ENCODE results near the gene IGSF3. TPM values are rescaled to one million over a fixed set of nuclear protein-coding genes. Genes with fewer than 3 reads are reported as not detected.
"Not testable (repeated sequence)": the region's sequence is repeated elsewhere in the genome, so short reads cannot be mapped to it uniquely, and the experiment has no call there.

The IGSF3 gene
- total RNA-seq, 1 donor from 2014 or later, result 84.4 TPM

DNA sequence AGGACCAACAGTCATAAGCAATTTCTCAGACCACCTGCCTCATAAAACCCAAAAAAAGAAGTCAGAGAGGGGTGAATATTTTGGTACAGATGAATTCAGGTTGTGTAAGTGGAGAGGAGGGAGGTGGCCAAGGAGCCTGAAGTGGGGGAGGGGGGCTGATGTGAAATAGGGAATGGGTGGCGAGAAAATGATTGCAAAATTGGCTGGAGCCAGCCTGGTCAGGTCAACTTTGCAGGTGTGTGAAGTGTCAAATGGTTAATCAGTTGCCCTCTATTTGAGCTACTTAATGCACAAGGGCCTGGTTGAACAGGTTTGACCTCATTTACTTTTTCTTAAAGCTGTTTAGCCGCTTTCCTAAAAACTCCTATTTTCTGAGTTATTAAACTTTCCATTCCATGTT lies 38.1 kb downstream of the IGSF3 start:
- DNase-seq (ENCODE audit: low read depth), result not testable (repeated sequence)

GRCh38 chr1:116628448-116628847 lies 39.1 kb downstream of the IGSF3 start:
- DNase-seq (ENCODE audit: low read depth), result no peak

GRCh38 chr1:116627357-116627756 lies 40.2 kb downstream of the IGSF3 start:
- DNase-seq (ENCODE audit: low read depth), result peak; percentile 51

- peak; percentile 72 for DNase-seq (ENCODE audit: low read depth)
Observed at GRCh38 chr1:116626915-116627314, 40.6 kb downstream of the IGSF3 start.

DNA sequence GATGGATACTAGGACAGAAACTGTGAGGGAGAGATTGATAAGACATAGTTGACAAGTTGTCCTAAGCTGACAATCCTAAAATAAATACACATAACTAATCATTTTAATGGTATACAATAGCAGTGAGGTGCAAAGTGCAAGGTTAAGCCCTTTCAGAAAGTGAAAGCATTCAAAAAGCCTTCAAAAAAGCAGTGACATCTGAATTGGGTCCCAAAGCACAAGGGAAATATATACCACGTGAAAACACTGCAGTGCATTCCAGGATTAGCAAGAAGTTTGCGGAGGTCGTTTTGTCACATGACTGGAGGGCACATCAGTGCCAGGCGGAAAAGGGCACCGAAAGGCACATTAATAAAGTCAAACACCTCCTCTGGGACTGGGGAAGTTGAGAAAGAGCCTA lies 42.4 kb downstream of the IGSF3 start:
- DNase-seq (ENCODE audit: low read depth), result not testable (repeated sequence)

DNA sequence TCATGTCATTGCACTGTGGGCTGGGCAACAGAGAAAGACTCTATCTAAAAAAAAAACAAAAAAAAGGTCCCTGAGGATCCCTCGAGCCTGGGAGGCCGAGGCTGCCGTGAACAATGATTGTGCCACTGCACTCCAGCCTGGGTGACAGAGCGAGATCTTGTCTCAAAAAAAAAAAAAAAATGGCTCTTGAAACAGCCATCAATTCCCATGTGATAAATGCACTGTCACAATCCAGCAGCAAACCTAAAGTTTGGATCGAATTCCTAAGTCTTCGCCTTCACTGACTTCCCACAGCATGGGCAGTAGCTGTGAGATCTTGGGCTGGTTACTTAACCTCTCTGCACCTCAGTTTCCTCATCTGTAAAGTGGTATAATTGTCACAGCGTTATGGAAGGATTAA lies 43.5 kb downstream of the IGSF3 start:
- no peak for DNase-seq (ENCODE audit: low read depth)

DNA sequence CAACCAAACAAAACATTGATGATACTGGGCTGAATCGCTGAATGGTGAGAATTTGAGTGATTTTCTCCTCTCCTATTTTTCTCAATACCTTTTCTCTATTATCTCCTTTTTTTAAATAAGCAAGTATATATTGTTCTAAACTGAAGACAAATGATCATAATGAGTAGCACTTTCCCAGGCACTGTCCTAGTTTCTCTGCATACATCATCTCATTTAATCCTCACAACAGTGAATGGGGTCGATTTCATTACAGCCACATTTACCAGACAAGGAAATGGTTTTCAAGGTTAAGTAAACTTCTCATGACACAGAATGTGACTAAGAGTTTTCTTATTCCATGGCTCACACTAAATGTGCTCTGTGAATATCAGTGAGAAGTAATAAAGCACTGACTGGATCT lies 45.0 kb downstream of the IGSF3 start:
- peak; percentile 28 for DNase-seq (ENCODE audit: low read depth)

DNA sequence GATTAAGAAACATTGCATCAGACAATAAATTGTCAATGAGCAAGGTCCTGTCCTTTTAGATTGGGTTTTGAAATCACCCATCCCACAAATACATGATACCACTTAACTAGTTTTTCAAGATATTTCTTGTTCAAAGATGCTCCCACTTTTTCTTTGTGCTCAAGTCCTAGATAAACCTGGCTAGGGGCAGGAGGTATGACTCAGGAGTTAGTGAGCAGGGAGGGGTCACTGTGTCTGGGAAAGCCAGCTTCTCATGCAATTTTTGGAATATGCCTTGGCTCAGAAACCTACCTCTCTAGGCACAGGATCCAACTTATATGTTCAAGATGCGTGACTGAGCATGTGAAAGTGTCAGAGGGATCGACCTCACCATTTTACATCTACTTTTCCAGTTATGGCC lies 45.8 kb downstream of the IGSF3 start:
- DNase-seq (ENCODE audit: low read depth), result peak; percentile 25

DNA sequence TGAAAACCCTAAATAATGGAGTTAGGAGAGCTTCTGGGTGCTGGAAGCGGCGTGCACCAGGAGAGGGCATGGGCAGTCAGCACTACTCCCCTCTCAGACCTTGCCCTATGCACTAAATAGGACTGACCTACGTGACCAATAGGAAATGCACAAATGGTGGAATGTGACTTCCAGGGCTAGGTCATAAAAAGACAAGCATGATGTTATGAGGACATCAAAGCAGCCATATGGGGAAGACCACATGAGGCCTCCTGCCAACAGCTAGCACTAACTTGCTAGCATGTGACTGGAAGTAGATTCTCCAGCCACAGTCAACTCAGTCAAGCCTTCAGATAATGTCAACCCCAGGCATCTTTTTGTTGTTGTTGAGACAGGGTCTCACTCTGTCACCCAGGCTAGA lies 47.1 kb downstream of the IGSF3 start:
- not testable (repeated sequence) for DNase-seq (ENCODE audit: low read depth)

DNA sequence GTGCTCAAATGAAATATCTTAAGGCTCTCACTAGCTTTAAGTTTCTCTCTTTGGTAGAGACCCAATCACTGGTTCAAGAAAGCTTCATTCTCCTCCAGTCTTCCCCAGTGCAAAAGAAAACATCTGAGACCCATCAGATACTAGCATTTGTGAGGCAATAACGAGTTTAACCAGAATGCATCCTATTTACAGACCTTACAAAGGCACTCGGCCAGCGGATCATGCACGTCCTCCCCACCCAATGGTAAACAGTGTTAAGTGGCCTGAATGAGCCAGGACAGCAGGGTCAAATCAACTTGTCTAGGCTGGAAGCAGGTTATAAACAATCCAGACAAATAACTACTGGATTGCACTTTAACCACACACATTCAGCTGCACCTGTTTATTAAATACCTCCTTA lies 48.4 kb downstream of the IGSF3 start:
- peak; percentile 17 for DNase-seq (ENCODE audit: low read depth)

GRCh38 chr1:116617808-116618207 lies 49.7 kb downstream of the IGSF3 start:
- DNase-seq (ENCODE audit: low read depth), result not testable (repeated sequence)

DNA sequence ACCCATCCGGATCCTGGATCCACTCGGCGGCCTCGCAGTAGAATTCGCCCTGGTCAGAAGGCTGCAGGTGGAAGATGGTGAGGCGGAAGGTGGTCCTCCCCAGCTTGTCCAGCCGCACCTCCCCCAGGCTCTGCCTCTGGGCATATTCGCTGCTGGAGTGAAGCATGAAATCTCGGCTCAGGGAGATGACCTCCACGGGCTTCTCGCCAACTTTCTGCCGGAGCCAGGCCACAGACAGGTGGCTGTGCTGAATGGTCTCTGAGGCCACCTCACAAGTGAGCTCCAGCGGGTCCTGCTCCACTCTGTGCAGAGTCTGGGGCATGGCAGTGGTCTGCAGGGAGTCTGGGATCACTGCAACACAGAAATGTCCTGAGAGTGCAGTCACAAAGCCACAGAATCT lies 53.7 kb downstream of the IGSF3 start:
- not testable (repeated sequence) for DNase-seq (ENCODE audit: low read depth)

DNA sequence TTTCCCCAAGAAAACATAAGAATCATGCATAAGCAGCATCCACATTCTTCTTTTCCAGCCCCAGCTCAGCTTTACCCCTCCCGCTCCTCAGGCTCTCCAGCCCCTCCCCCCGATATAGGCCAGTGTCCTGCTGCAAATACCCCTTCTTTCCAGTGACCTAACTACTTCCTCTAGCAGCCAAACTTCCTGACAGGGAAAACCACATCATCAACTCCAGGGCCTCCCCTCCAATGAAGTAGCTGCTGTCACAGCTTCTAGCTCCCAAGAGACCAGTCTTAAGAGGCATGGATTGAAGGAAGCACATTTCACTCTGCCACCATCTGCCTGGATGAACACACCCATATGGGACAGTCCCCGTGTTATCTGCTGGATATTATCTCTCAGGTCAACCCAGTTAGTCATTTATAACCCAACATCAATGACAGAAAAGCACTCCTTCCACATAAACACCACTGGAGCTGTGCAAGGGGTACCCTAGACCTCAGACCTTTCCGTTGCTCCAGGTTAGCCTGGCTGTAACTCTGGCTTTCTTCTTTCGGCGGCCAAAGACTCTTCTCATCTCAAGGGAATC lies 57.6 kb downstream of the IGSF3 start:
- not testable (repeated sequence) for DNase-seq (ENCODE audit: low read depth)

- not testable (repeated sequence) for DNase-seq (ENCODE audit: low read depth)
Observed at GRCh38 chr1:116608841-116609240, 58.7 kb downstream of the IGSF3 start.

DNA sequence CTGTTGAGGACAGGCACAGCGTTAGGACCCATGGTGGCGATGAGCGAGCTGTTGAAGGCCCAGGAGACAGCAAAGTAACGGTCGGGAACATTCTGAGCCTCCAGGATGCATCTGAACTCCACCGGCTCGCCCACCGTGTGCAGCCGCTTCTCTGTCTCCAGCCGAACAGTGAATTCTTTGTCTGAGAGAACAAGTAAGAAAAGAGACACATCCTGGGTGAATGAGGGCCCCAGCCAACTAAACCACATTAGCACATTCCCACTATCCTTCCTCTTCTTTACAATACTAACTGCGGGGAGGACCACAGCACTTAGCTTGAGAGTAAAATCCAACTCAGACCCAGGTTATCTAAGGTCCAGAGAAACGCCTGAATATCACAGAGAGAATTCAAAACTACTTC lies 59.4 kb downstream of the IGSF3 start:
- DNase-seq (ENCODE audit: low read depth), result not testable (repeated sequence)

DNA sequence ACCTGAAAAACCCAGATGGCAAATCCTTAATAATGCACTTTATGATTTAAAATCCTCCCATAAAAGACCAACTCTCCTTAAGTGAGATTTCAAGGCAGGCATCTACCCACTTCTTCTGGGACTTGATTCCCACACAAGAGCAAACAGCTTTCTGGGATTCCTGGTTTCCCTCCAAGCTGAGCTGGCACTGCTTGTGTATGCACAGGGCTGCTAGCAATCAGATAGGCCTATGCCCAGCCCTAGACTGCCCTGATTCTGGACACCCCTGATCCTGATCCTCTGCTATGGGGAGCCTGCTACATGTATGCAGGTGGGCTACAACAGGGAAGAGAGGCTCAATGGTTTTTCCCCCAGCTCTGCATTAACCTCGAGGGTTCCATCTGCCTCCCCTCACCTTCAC lies 60.1 kb downstream of the IGSF3 start:
- DNase-seq (ENCODE audit: low read depth), result not testable (repeated sequence)

GRCh38 chr1:116606067-116606466 lies 61.5 kb downstream of the IGSF3 start:
- DNase-seq (ENCODE audit: low read depth), result not testable (repeated sequence)

DNA sequence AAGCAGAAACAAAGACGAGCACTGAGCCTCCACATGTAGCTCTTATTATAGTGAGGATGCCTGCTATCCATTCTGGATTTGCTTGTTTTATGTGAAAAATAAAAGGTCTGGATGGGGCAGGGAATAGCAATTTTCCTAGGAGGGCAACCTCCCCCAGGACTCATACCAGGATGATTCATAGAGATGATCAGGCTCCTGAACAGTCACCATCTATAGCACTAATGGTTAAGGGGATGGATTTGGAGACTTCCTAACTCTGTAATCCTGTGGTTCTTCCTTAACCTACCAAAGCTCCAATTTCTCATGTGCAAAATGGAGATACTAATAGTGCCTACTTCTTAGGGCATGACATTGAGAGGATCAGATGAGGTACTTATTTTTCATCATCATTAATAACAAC lies 62.2 kb downstream of the IGSF3 start:
- no peak for DNase-seq (ENCODE audit: low read depth)

GRCh38 chr1:116604408-116604807 lies 63.1 kb downstream of the IGSF3 start:
- DNase-seq (ENCODE audit: low read depth), result not testable (repeated sequence)

DNA sequence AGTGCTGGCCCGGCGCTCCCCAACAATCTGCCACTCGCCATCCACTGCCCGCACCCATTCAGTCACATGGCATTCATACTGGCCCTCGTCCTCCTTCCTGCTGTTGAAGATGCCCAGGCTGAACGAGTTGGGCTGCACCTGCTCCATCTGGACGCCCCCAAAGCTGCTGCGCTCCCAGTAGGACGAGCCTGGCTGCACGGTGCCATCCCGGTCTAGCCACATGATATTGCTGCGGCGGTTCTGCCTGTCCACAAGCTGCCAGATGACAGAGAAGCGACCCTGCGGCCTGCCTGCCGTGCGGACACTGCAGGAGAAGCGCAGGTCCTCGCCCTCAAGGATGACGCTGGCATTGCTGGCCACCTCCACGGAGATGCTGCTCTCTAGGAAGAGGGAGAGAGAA lies 63.9 kb downstream of the IGSF3 start:
- not testable (repeated sequence) for DNase-seq (ENCODE audit: low read depth)

- DNase-seq (ENCODE audit: low read depth), result not testable (repeated sequence)
Observed at GRCh38 chr1:116599369-116599768, 68.2 kb downstream of the IGSF3 start.

GRCh38 chr1:116598420-116599036 lies 69.0 kb downstream of the IGSF3 start:
- DNase-seq (ENCODE audit: low read depth), result not testable (repeated sequence)

GRCh38 chr1:116597388-116597787 lies 70.1 kb downstream of the IGSF3 start:
- DNase-seq (ENCODE audit: low read depth), result not testable (repeated sequence)
